Astrocyte of the spinal cord (primary cell): ENCODE measurements around the gene ATF7.
"Not testable (repeated sequence)": the region's sequence is repeated elsewhere in the genome, so short reads cannot be mapped to it uniquely, and the experiment has no call there.

Experiments used
- DNase-seq: peaks from one replicate; pipeline ENCODE4 v3.0.0; 2011; ENCODE audit warnings: low read depth, low spot score
- H3K4me3 ChIP-seq: 2 replicates; pipeline ENCODE4 v1.5.1; 2011; ENCODE audit warnings: low read depth, mild to moderate bottlenecking, low read length, moderate library complexity
- in situ Hi-C: cut with HindIII; loops from 2 replicates; pipeline ENCODE4 v1.10.0; 2017; ENCODE audit warnings: low sequenced_read_pairs
- TF ChIP-seq, protein P1 (sequence below): IDR thresholded peaks from 2 replicates; pipeline ENCODE4 v1.5.1; 2012; ENCODE audit warnings: low read depth, mild to moderate bottlenecking, low read length, inconsistent platforms

The ATF7 gene

DNA sequence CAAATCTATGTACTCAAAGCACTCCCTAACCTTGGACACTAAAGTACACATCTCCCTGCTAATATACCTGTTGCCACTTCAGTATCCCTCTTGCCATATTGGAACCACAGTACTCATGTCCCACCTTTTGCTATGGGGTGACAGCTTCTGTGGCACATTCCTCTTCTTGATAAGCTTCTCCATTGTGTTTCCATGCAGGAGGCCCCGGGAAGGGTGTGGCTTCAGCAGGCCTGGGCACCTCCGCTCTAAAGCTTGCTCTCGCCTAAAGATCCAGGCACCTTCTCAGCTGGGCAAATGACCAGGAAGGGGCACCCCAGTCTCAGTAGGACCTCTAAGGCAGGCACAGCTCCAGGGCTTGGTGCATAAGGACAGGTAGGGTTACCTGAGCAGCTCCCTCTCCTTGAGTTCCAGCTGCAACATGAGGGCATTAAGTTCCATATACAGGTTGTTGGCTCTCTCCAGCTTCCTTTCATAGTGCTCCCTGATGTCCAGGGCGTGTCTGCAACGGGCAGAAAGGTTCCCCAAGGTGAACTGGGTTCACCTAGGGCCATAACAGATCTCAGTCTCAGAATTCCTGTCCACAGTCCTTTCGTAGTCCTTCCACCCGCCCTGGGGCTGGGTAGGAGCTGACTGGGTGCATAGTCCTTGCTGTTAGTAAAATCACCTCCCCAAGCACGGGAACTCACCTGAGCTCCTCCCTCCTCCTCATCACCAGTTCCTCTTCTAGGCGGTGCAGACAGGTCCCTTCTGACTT lies 142.8 kb downstream of the ATF7 start:
- DNase-seq: no peak
- TF ChIP-seq, protein P1, sequence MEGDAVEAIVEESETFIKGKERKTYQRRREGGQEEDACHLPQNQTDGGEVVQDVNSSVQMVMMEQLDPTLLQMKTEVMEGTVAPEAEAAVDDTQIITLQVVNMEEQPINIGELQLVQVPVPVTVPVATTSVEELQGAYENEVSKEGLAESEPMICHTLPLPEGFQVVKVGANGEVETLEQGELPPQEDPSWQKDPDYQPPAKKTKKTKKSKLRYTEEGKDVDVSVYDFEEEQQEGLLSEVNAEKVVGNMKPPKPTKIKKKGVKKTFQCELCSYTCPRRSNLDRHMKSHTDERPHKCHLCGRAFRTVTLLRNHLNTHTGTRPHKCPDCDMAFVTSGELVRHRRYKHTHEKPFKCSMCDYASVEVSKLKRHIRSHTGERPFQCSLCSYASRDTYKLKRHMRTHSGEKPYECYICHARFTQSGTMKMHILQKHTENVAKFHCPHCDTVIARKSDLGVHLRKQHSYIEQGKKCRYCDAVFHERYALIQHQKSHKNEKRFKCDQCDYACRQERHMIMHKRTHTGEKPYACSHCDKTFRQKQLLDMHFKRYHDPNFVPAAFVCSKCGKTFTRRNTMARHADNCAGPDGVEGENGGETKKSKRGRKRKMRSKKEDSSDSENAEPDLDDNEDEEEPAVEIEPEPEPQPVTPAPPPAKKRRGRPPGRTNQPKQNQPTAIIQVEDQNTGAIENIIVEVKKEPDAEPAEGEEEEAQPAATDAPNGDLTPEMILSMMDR: no peak
- in situ Hi-C loops: no loop called here
- no peak overlapping the region for H3K4me3 ChIP-seq

DNA sequence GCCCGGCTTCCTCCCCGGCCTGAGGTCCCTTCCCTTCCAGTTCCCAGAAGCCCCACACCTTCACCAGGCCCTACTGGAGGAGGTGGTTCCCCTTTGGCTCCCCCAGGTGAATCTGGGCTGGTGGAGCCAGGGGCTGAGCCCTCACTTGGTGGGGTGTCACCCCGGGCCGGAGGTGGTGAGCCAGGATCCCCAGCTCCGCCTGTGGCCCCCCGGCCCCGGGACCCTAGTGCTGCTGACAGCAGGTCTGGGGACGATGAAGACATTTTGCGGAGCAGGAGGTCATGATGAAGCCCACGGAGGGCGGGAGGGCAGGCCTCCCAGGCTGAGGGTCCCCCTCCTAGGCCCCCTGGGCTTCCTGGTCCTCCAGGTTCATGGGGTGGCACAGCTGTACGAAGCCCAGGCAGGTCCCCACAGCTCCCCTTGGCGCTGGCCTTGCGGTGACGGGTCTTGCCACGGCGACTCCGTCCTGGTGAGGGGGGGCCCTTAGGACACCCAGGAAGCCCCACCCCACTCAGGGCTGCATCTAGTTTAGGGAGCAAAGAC lies 143.5 kb downstream of the ATF7 start:
- in situ Hi-C loops: no loop called here
- H3K4me3 ChIP-seq: no peak overlapping the region
- DNase-seq: no peak
- TF ChIP-seq, protein P1: no peak

DNA sequence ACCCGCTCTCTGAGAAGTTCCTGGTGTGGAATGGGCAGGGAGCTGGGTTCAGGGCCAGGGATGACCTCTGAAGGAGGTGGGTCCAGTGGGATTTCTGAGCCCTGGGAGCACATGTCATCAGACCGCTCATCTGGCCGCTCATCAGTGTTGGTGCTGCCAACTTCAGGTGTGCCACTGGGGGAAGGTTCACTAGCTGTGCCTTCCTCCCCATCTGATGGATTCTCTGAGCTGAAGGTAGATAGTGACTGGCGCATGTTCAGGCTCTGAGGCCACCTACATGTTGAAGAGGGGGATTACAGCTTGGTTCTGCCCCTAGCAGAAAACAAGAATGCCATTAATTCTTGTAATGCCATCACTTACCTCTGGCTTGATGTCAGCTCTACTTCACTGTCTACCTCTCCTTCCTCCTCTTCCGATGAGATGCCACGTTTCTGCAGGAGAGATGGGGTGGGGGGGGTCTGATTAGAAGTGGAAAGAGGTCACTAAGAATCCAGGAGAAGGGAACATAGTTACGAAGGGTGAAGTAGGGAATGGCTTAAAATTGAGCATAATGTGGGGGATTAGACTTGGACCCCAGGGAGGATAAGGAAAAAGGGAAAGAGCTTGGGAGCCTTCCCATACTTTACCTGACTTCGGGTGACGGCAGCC lies 144.1 kb downstream of the ATF7 start:
- TF ChIP-seq, protein P1: peak; percentile 24
- H3K4me3 ChIP-seq: no peak overlapping the region
- in situ Hi-C loops: no loop called here
- no peak for DNase-seq

DNA sequence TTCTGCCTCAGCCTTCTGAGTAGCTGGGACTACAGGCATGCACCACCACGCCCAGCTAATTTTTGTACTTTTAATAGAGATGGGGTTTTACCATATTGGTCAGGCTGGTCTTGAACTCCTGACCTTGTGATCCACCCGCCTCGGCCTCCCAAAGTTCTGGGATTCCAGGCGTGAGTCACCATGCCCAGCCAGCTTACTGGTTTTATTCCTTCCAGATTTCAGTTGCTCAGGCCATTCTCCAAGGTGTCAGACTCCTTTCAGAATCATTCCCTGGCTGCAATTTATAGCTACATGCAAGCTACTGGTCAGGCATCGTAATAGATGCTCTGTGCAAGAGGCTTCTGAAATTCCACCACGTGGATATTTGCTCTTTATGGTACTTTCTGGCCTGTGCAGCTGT lies 144.7 kb downstream of the ATF7 start:
- peak; percentile 53 for DNase-seq
- H3K4me3 ChIP-seq, in situ Hi-C loops: not testable (repeated sequence)

DNA sequence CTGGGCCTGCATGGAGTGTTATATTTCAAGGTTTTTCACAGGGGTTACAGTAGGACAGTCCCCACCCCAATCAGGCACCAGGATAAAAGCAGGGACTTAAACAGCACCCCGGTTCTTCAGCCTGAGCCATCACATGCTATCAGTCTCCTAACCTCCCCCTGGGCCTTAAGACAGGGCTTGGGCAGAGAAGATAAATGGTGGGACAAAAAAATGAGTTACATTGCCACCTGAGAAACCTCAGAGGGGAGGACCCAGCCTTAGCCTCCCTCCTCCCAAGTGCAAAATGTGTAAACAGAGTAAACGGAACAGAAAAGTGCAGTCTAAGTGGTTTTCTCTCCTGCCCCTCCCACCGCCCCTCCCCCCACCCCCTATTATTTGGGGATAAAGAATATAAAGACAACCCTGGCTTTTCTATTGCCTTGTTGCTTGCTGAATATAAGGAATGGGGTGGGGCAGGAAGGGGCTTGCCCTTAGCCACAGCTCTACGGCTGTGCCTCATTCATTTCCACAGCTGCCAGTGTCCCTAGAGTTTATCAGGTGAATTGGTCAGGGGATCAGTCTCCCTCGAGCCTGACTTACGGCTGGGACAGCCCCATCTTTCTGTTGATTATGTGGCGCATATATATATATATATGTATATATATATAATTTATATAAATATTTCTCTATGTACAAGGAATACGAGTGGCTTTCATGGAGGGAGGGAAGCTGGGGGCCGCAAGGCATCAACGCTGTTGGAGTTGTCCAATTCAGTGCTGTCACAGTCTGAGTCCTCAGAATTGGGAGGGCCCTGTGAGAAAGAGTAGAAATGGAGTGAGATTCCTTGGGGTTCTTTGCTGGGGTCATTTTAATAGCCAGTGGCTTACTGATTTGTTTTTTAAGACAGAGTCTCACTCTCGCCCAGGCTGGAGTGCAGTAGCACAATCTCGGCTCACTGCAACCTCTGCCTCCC lies 145.4 kb downstream of the ATF7 start:
- TF ChIP-seq, protein P1: no peak
- H3K4me3 ChIP-seq: no peak overlapping the region
- DNase-seq: no peak
- in situ Hi-C loops: no loop called here

DNA sequence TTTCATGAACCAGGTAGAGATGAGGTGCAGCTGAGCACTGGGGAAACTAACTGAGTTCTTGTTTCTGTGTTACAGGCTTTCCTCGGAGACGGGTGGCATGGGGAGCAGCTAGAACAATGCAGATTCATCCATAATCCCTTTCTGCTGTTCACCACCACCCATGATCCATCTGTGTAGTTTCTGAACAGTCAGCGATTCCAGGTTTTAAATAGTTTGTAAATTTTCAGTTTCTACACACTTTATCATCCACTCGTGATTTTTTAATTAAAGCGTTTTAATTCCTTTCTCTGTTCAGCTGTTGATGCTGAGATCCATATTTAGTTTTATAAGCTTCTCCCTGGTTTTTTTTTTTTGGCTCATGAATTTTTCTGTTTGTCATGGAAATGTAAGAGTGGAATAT lies 146.9 kb downstream of the ATF7 start:
- TF ChIP-seq, protein P1: no peak
- DNase-seq: no peak
- H3K4me3 ChIP-seq: no peak overlapping the region
- in situ Hi-C loops: no loop called here
